Effector memory CD4-positive, alpha-beta T cell (primary cell): Measurements from ENCODE around the gene LIN37.

Experiments used
- DNase-seq, 3 donors: peaks; one replicate each; pipeline ENCODE4 v3.0.0-alpha.2; 2020
- H3K27ac ChIP-seq: 2 replicates; pipeline ENCODE4 v1.7.0; 2013; ENCODE audit warnings: mild to moderate bottlenecking, low read length, moderate library complexity; ENCODE audit not compliant: insufficient read depth, poor library complexity, severe bottlenecking
- H3K27me3 ChIP-seq: replicated peaks from 2 replicates; pipeline ENCODE4 v1.7.0; 2013; ENCODE audit warnings: mild to moderate bottlenecking, low read length; ENCODE audit not compliant: insufficient read depth, control insufficient read depth, poor library complexity, severe bottlenecking
- H3K36me3 ChIP-seq: 2 replicates; pipeline ENCODE4 v1.7.0; 2013; ENCODE audit warnings: mild to moderate bottlenecking, low read length, moderate library complexity; ENCODE audit not compliant: control insufficient read depth, insufficient read depth
- H3K4me1 ChIP-seq: 2 replicates; pipeline ENCODE4 v1.7.0; 2013; ENCODE audit warnings: low read length, mild to moderate bottlenecking; ENCODE audit not compliant: control insufficient read depth, insufficient read depth, poor library complexity, severe bottlenecking
- H3K4me3 ChIP-seq: 2 replicates; pipeline ENCODE4 v1.7.0; 2013; ENCODE audit warnings: low read length, low read depth, mild to moderate bottlenecking; ENCODE audit not compliant: insufficient read depth, poor library complexity, severe bottlenecking
- H3K9me3 ChIP-seq: 2 replicates; pipeline ENCODE4 v1.7.0; 2013; ENCODE audit warnings: mild to moderate bottlenecking, low read length, moderate library complexity; ENCODE audit not compliant: control insufficient read depth

Gene LIN37

GRCh38 chr19:35783469-35784434, 35.4 kb downstream of the LIN37 start:
- H3K27me3 ChIP-seq: no peaks in the 10 kb centered on the region
- H3K9me3 ChIP-seq: no peaks in the 10 kb centered on the region
- no peak overlapping the region for H3K4me3 ChIP-seq
- H3K4me1 ChIP-seq: no peaks in the 10 kb centered on the region
- H3K27ac ChIP-seq: no peak overlapping the region
- H3K36me3 ChIP-seq: peaks cover 5% of the 10 kb centered on the region
- DNase-seq: no peak

- H3K4me3 ChIP-seq: no peak overlapping the region
- H3K4me1 ChIP-seq: no peaks in the 10 kb centered on the region
- peaks cover 5% of the 10 kb centered on the region for H3K36me3 ChIP-seq
- no peaks in the 10 kb centered on the region for H3K9me3 ChIP-seq
- H3K27me3 ChIP-seq: no peaks in the 10 kb centered on the region
- no peak overlapping the region for H3K27ac ChIP-seq
- no peak for DNase-seq
Measured at GRCh38 chr19:35784503-35785338, 36.3 kb downstream of the LIN37 start.

GRCh38 chr19:35785339-35785627, 36.9 kb downstream of the LIN37 start:
- Histone ChIP-seq H3K27ac (no peak overlapping the region), H3K27me3 (no peaks in the 10 kb centered on the region), H3K4me3 (no peak overlapping the region), H3K9me3 (no peaks in the 10 kb centered on the region), H3K4me1 (no peaks in the 10 kb centered on the region), H3K36me3 (peaks cover 5% of the 10 kb centered on the region)
- no peak for DNase-seq

- no peak overlapping the region for H3K27ac ChIP-seq
- no peaks in the 10 kb centered on the region for H3K27me3 ChIP-seq
- no peak overlapping the region for H3K4me3 ChIP-seq
- no peak for DNase-seq
- H3K36me3 ChIP-seq: peaks cover 5% of the 10 kb centered on the region
- no peaks in the 10 kb centered on the region for H3K9me3 ChIP-seq
- H3K4me1 ChIP-seq: no peaks in the 10 kb centered on the region
Measured at GRCh38 chr19:35786299-35787160, 38.2 kb downstream of the LIN37 start.

- no peak for DNase-seq
- Histone ChIP-seq H3K27me3 (no peaks in the 10 kb centered on the region), H3K4me1 (no peaks in the 10 kb centered on the region), H3K4me3 (no peak overlapping the region), H3K27ac (no peak overlapping the region), H3K36me3 (peaks cover 5% of the 10 kb centered on the region), H3K9me3 (no peaks in the 10 kb centered on the region)
Measured at GRCh38 chr19:35787227-35787799, 38.9 kb downstream of the LIN37 start.

GRCh38 chr19:35788205-35788960, 40.0 kb downstream of the LIN37 start:
- Histone ChIP-seq H3K36me3 (no peaks in the 10 kb centered on the region), H3K4me3 (no peak overlapping the region), H3K27me3 (no peaks in the 10 kb centered on the region), H3K4me1 (no peaks in the 10 kb centered on the region), H3K27ac (no peak overlapping the region), H3K9me3 (no peaks in the 10 kb centered on the region)
- no peak for DNase-seq

- DNase-seq: no peak
- no peak overlapping the region for H3K4me3 ChIP-seq
- no peaks in the 10 kb centered on the region for H3K4me1 ChIP-seq
- H3K27ac ChIP-seq: no peak overlapping the region
- no peaks in the 10 kb centered on the region for H3K9me3 ChIP-seq
- H3K36me3 ChIP-seq: no peaks in the 10 kb centered on the region
- no peaks in the 10 kb centered on the region for H3K27me3 ChIP-seq
Measured at GRCh38 chr19:35789195-35789977, 41.0 kb downstream of the LIN37 start.

GRCh38 chr19:35789978-35790944, 41.9 kb downstream of the LIN37 start:
- no peaks in the 10 kb centered on the region for H3K36me3 ChIP-seq
- H3K9me3 ChIP-seq: no peaks in the 10 kb centered on the region
- no peaks in the 10 kb centered on the region for H3K4me1 ChIP-seq
- H3K27me3 ChIP-seq: no peaks in the 10 kb centered on the region
- no peak overlapping the region for H3K27ac ChIP-seq
- DNase-seq: no peak
- H3K4me3 ChIP-seq: no peak overlapping the region
